ENCODE measurements around the gene KCP. TPM values are rescaled to one million over a fixed set of nuclear protein-coding genes. Genes with fewer than 3 reads are reported as not detected.

The KCP gene
- total and polyA plus RNA-seq, 2 of the 13 experiments (the other 11 are each of a cell fraction or from before 2014, with no cell fraction given): 0.37 to 1.0 TPM

DNA sequence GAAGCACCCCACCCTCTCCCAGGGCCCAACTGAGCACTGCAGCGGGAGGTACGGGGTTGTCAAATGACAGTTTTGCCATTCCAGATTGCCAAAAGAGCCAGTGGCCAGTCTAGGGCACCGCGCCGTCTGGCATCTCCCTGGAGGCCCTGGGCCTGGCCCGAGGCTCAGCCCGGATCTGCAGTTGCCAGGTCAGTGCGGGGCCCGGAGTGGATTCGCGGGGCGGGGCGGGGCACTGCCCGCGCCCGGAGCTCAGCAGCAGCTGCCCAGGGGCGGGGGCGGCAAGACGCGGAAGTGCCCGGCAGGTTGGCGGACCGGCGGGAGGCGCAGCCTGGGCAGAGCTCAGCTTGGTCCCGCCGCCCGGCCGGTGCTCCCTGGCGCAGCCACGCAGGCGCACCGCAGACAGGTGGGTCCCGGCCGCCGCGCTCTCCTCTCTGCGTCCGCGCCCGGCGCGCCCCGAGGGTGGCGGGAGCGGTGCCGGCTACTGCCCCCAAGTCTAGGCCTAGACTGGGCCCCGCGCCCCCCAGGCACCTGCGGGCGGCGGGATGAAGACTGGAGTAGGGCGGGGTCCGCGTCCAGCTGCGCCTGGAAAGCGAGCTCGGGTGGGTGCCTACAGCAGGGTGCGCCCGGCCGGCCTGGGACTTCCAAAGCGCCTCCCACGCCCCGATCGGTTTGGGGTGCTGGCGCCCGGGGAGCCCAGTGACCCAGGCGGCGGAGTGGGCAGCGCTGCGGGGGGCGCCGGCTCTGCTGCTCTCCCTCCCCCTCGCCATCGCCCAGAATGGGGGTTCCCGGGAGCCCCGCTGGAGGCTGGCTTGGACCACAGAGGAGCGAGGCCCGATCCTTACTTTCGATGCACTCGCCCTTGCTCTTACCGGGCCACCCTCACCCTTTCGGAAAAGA, 27.4 kb upstream of the KCP start, which contains the start of gene IRF5 (continued):
- TF ChIP-seq, protein P1, sequence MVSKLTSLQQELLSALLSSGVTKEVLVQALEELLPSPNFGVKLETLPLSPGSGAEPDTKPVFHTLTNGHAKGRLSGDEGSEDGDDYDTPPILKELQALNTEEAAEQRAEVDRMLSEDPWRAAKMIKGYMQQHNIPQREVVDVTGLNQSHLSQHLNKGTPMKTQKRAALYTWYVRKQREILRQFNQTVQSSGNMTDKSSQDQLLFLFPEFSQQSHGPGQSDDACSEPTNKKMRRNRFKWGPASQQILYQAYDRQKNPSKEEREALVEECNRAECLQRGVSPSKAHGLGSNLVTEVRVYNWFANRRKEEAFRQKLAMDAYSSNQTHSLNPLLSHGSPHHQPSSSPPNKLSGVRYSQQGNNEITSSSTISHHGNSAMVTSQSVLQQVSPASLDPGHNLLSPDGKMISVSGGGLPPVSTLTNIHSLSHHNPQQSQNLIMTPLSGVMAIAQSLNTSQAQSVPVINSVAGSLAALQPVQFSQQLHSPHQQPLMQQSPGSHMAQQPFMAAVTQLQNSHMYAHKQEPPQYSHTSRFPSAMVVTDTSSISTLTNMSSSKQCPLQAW (CRISPR knock-in tag; IDR thresholded peaks at IDR 0.05): no peak
- TF ChIP-seq ZNF468 (CRISPR knock-in tag; IDR thresholded peaks at IDR 0.05) (no peak), FOXP1 (IDR thresholded peaks at IDR 0.05) (no peak), FOXP1 (CRISPR knock-in tag; IDR thresholded peaks at IDR 0.05) (no peak), ZNF546 (CRISPR knock-in tag; conservative IDR thresholded peaks at IDR 0.05) (peak; percentile 61; the same call in 1 of the 2 replicates), MZF1 (CRISPR knock-in tag; IDR thresholded peaks at IDR 0.05; ENCODE audit: borderline replicate concordance) (no peak), THYN1 (CRISPR knock-in tag; IDR thresholded peaks at IDR 0.05; ENCODE audit: borderline replicate concordance, low read depth) (no peak), SMAD1 (CRISPR knock-in tag; IDR thresholded peaks at IDR 0.05; ENCODE audit: borderline replicate concordance, low read depth) (0 out of 2 replicates have a peak, but pooled peaks have one; percentile 61), ZNF205 (CRISPR knock-in tag; IDR thresholded peaks at IDR 0.05) (no peak), NR1H2 (CRISPR knock-in tag; IDR thresholded peaks at IDR 0.05; ENCODE audit: borderline replicate concordance, low read depth) (no peak), PCBP2 (optimal IDR thresholded peaks at IDR 0.05; ENCODE audit: low read depth, low read length, poor library complexity, severe bottlenecking) (no peak), PHF5A (CRISPR knock-in tag; IDR thresholded peaks at IDR 0.05; ENCODE audit: low read depth, unreplicated experiment) (no peak), SRY (CRISPR knock-in tag; IDR thresholded peaks at IDR 0.05) (no peak), BHLHE40 (IDR thresholded peaks at IDR 0.05; ENCODE audit: low read length) (no peak), SSRP1 (CRISPR knock-in tag; IDR thresholded peaks at IDR 0.05) (no peak), SRSF9 (IDR thresholded peaks at IDR 0.05; ENCODE audit: borderline replicate concordance, insufficient read depth, low read depth, low read length, poor library complexity, severe bottlenecking) (no peak), SRSF1 (optimal IDR thresholded peaks at IDR 0.05; ENCODE audit: low read depth, low read length) (peak; percentile 33)
- TF ChIP-seq, protein P2, sequence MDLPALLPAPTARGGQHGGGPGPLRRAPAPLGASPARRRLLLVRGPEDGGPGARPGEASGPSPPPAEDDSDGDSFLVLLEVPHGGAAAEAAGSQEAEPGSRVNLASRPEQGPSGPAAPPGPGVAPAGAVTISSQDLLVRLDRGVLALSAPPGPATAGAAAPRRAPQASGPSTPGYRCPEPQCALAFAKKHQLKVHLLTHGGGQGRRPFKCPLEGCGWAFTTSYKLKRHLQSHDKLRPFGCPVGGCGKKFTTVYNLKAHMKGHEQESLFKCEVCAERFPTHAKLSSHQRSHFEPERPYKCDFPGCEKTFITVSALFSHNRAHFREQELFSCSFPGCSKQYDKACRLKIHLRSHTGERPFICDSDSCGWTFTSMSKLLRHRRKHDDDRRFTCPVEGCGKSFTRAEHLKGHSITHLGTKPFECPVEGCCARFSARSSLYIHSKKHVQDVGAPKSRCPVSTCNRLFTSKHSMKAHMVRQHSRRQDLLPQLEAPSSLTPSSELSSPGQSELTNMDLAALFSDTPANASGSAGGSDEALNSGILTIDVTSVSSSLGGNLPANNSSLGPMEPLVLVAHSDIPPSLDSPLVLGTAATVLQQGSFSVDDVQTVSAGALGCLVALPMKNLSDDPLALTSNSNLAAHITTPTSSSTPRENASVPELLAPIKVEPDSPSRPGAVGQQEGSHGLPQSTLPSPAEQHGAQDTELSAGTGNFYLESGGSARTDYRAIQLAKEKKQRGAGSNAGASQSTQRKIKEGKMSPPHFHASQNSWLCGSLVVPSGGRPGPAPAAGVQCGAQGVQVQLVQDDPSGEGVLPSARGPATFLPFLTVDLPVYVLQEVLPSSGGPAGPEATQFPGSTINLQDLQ (CRISPR knock-in tag; IDR thresholded peaks at IDR 0.05): 0 out of 2 replicates have a peak, but pooled peaks have one; percentile 55
- TF ChIP-seq, protein P3, sequence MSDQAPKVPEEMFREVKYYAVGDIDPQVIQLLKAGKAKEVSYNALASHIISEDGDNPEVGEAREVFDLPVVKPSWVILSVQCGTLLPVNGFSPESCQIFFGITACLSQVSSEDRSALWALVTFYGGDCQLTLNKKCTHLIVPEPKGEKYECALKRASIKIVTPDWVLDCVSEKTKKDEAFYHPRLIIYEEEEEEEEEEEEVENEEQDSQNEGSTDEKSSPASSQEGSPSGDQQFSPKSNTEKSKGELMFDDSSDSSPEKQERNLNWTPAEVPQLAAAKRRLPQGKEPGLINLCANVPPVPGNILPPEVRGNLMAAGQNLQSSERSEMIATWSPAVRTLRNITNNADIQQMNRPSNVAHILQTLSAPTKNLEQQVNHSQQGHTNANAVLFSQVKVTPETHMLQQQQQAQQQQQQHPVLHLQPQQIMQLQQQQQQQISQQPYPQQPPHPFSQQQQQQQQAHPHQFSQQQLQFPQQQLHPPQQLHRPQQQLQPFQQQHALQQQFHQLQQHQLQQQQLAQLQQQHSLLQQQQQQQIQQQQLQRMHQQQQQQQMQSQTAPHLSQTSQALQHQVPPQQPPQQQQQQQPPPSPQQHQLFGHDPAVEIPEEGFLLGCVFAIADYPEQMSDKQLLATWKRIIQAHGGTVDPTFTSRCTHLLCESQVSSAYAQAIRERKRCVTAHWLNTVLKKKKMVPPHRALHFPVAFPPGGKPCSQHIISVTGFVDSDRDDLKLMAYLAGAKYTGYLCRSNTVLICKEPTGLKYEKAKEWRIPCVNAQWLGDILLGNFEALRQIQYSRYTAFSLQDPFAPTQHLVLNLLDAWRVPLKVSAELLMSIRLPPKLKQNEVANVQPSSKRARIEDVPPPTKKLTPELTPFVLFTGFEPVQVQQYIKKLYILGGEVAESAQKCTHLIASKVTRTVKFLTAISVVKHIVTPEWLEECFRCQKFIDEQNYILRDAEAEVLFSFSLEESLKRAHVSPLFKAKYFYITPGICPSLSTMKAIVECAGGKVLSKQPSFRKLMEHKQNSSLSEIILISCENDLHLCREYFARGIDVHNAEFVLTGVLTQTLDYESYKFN (CRISPR knock-in tag; conservative IDR thresholded peaks at IDR 0.05): no peak
- TF ChIP-seq, protein P4, sequence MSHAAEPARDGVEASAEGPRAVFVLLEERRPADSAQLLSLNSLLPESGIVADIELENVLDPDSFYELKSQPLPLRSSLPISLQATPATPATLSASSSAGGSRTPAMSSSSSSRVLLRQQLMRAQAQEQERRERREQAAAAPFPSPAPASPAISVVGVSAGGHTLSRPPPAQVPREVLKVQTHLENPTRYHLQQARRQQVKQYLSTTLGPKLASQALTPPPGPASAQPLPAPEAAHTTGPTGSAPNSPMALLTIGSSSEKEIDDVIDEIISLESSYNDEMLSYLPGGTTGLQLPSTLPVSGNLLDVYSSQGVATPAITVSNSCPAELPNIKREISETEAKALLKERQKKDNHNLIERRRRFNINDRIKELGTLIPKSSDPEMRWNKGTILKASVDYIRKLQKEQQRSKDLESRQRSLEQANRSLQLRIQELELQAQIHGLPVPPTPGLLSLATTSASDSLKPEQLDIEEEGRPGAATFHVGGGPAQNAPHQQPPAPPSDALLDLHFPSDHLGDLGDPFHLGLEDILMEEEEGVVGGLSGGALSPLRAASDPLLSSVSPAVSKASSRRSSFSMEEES (CRISPR knock-in tag; IDR thresholded peaks at IDR 0.05): no peak
